Stimulated activated CD8-positive, alpha-beta memory T cell treated with anti-CD3 and anti-CD28 coated beads, Interleukin-7, amount 100 ng/mL, for 1 hour (primary cell): ENCODE measurements around the gene ALG8.
"Not testable (repeated sequence)": the region's sequence is repeated elsewhere in the genome, so short reads cannot be mapped to it uniquely, and the experiment has no call there.

Experiments used
- DNase-seq, 2 donors: peaks; one replicate each; pipeline ENCODE4 v3.0.0-alpha.2; 2020; ENCODE audit warnings: low read depth in 2 of 2

ALG8 gene

GRCh38 chr11:78100676-78101472 is 38.6 kb downstream of the ALG8 start:
- no peak for DNase-seq

GRCh38 chr11:78100261-78100660 is 39.2 kb downstream of the ALG8 start:
- no peak for DNase-seq

GRCh38 chr11:78099666-78100065 is 39.8 kb downstream of the ALG8 start:
- no peak for DNase-seq

GRCh38 chr11:78097666-78098385 is 41.6 kb downstream of the ALG8 start:
- no peak for DNase-seq

- DNase-seq: no peak
Observed at GRCh38 chr11:78094250-78094649, 45.2 kb downstream of the ALG8 start.

GRCh38 chr11:78086521-78087074 is 52.8 kb downstream of the ALG8 start:
- DNase-seq: not testable (repeated sequence)

- no peak for DNase-seq
Observed at GRCh38 chr11:78085972-78086371, 53.5 kb downstream of the ALG8 start.

GRCh38 chr11:78084506-78084905 is 54.9 kb downstream of the ALG8 start:
- DNase-seq: not testable (repeated sequence)

GRCh38 chr11:78083021-78083420 is 56.4 kb downstream of the ALG8 start:
- no peak for DNase-seq

- no peak for DNase-seq
Observed at GRCh38 chr11:78082146-78082545, 57.3 kb downstream of the ALG8 start.

- no peak for DNase-seq
Observed at GRCh38 chr11:78081583-78081982, 57.8 kb downstream of the ALG8 start.

- no peak for DNase-seq
Observed at GRCh38 chr11:78080818-78081495, 58.5 kb downstream of the ALG8 start.

GRCh38 chr11:78080084-78080817 is 59.2 kb downstream of the ALG8 start:
- no peak for DNase-seq

- peak; percentile 10 to 41 for DNase-seq
Observed at GRCh38 chr11:78079232-78080083, 60.0 kb downstream of the ALG8 start, which contains the start of gene NDUFC2. Gene NDUFC2, minus strand, starts transcription at chr11:78079862. Its CDS starts 118 bp downstream, at chr11:78079744.

- DNase-seq: no peak
Observed at GRCh38 chr11:78078218-78079167, 60.9 kb downstream of the ALG8 start.

GRCh38 chr11:78077592-78077991 is 61.8 kb downstream of the ALG8 start:
- DNase-seq: not testable (repeated sequence)

- no peak for DNase-seq
Observed at GRCh38 chr11:78076733-78077403, 62.6 kb downstream of the ALG8 start.

- DNase-seq: no peak
Observed at GRCh38 chr11:78074756-78075155, 64.7 kb downstream of the ALG8 start.

- no peak for DNase-seq
Observed at GRCh38 chr11:78072455-78072854, 67.0 kb downstream of the ALG8 start.
